Parathyroid adenoma (tissue), 2 donors: ENCODE results near the gene OGFOD2.

Source experiments
- H2AFZ ChIP-seq: fragments of 300-600 bp; sonication (generic); one replicate; pipeline ENCODE4 v1.7.0; 2017; ENCODE audit warnings: antibody characterized with exemption, mild to moderate bottlenecking
- H3K27ac ChIP-seq: fragments of 300-600 bp; sonication (generic); one replicate; pipeline ENCODE4 v1.7.0; 2017
- H3K27me3 ChIP-seq: fragments of 300-600 bp; sonication (generic); one replicate; pipeline ENCODE4 v1.7.0; 2017; ENCODE audit warnings: low read length; ENCODE audit not compliant: control insufficient read depth, insufficient read depth
- H3K36me3 ChIP-seq: fragments of 300-600 bp; sonication (generic); one replicate; pipeline ENCODE4 v1.7.0; 2017; ENCODE audit warnings: low read length; ENCODE audit not compliant: control insufficient read depth, insufficient read depth
- H3K4me1 ChIP-seq: fragments of 300-600 bp; sonication (generic); one replicate; pipeline ENCODE4 v1.7.0; 2017; ENCODE audit warnings: control low read depth
- H3K4me2 ChIP-seq: fragments of 300-600 bp; sonication (generic); one replicate; pipeline ENCODE4 v1.7.0; 2017; ENCODE audit warnings: low read length
- H3K4me3 ChIP-seq: fragments of 300-600 bp; sonication (generic); one replicate; pipeline ENCODE4 v1.7.0; 2017; ENCODE audit warnings: low read depth, low read length
- H3K79me2 ChIP-seq: fragments of 300-600 bp; sonication (generic); one replicate; pipeline ENCODE4 v1.7.0; 2017; ENCODE audit warnings: control low read depth
- H3K9ac ChIP-seq: fragments of 300-600 bp; sonication (generic); one replicate; pipeline ENCODE4 v1.7.0; 2017; ENCODE audit warnings: mild to moderate bottlenecking
- H3K9me3 ChIP-seq: fragments of 300-600 bp; sonication (generic); one replicate; pipeline ENCODE4 v1.7.0; 2017; ENCODE audit warnings: low read length; ENCODE audit not compliant: control insufficient read depth
- TF ChIP-seq, protein P1 (sequence below): fragments of 300-600 bp; sonication (generic); IDR thresholded peaks from one replicate; pipeline ENCODE4 v1.7.0; 2017; ENCODE audit warnings: antibody characterized with exemption, mild to moderate bottlenecking
- donor health status: primary hyperparathyroidism.

Gene OGFOD2

DNA sequence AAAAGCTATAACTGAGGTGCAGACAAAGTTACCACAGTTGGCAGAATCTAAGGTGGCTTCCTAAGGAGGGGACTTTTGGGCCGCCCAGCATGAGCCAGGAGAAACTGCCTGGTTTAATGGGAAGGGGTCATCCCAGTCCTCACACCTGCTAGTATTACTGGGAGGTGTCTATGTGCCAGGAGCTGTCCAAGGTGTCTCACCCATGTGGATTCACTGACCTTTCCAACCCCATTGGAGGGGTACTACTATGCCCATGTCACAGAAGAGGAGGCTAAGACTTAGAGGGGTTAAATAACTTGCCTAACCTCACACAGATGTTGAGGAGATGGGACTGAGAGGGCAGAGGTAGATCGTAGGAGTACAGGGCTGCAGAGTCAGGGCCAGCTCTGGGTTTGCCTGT lies 19.0 kb upstream of the OGFOD2 start:
- no peaks in the 10 kb centered on the region for H3K27me3 ChIP-seq
- no peak overlapping the region for H3K9ac ChIP-seq
- H2AFZ ChIP-seq = no peak overlapping the region
- no peak overlapping the region for H3K4me2 ChIP-seq
- no peak overlapping the region for H3K4me3 ChIP-seq
- H3K27ac ChIP-seq = no peak overlapping the region
- H3K4me1 ChIP-seq = no peaks in the 10 kb centered on the region
- H3K36me3 ChIP-seq = no peaks in the 10 kb centered on the region
- H3K79me2 ChIP-seq = peaks cover 6% of the 10 kb centered on the region
- TF ChIP-seq, protein P1, sequence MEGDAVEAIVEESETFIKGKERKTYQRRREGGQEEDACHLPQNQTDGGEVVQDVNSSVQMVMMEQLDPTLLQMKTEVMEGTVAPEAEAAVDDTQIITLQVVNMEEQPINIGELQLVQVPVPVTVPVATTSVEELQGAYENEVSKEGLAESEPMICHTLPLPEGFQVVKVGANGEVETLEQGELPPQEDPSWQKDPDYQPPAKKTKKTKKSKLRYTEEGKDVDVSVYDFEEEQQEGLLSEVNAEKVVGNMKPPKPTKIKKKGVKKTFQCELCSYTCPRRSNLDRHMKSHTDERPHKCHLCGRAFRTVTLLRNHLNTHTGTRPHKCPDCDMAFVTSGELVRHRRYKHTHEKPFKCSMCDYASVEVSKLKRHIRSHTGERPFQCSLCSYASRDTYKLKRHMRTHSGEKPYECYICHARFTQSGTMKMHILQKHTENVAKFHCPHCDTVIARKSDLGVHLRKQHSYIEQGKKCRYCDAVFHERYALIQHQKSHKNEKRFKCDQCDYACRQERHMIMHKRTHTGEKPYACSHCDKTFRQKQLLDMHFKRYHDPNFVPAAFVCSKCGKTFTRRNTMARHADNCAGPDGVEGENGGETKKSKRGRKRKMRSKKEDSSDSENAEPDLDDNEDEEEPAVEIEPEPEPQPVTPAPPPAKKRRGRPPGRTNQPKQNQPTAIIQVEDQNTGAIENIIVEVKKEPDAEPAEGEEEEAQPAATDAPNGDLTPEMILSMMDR = no peak
- no peaks in the 10 kb centered on the region for H3K9me3 ChIP-seq

DNA sequence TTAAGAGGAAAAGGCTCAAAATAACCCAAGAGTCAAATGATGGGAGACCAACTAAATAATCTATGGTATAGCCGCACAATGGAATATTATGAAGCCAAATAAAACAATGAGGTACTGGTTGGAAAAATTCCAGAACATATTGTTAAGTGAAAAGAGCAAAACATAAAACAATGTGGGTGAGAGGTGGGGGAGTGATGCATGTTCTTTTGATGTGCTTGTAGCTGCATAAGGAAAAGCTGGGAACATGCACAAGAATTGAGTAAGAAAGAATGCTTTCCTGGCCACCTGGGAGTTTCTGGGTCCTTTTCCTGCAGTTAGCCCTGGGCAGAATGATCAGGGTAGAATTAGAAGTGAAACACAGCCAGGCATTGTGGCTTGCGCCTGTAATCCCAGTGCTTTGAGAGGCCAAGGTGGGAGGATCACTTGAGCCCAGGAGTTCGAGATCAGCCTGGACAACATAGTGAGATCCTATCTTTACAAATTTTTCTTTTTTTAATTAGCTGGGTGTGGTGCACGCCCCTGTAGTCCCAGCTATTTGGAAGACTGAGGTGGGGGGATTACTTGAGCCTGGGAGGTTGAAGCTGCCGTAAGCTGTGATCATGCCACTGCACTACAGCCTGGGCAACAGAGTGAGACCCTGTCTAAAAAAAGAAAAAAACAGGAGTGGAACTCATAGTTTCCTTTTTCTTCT lies 16.7 kb upstream of the OGFOD2 start:
- peaks cover 4% of the 10 kb centered on the region for H3K79me2 ChIP-seq
- no peaks in the 10 kb centered on the region for H3K27me3 ChIP-seq
- TF ChIP-seq, protein P1 = no peak
- no peak overlapping the region for H3K4me3 ChIP-seq
- H3K9me3 ChIP-seq = no peaks in the 10 kb centered on the region
- H3K9ac ChIP-seq = no peak overlapping the region
- H3K27ac ChIP-seq = no peak overlapping the region
- peaks cover under 1% of the 10 kb centered on the region for H3K4me1 ChIP-seq
- no peak overlapping the region for H3K4me2 ChIP-seq
- H2AFZ ChIP-seq = no peak overlapping the region
- H3K36me3 ChIP-seq = no peaks in the 10 kb centered on the region

DNA sequence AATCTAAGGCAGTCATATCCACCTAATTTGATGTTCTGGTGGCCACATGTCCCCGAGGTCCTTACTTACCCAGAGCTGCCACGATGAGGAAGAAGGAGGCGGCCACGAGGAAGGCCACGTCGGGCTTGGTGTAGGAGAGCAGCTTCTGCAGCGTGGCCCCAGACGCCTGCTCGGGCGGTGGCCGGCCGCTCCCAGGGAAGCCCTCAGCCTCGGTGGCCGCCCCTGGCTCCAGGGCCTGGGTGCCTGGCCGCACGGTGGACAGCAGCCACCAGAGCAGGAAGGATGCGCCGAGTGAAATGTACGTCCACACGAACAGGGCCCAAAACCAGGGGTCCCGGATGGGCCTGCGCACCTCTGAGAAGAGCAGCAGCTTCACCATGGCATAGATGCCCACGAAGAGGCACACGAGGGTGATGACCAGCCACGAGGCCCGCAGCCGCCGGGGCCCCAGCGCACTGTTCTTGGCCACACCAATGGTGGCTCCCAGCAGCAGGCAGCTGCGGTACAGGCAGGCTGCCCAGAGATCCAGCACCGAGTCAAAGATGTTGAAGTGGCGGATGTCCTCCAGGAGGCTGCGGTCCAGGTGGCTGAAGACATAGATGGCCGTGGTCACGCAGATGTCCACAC lies 15.4 kb upstream of the OGFOD2 start:
- H3K36me3 ChIP-seq = no peaks in the 10 kb centered on the region
- H3K4me3 ChIP-seq = no peak overlapping the region
- no peak overlapping the region for H2AFZ ChIP-seq
- H3K4me1 ChIP-seq = peaks cover 12% of the 10 kb centered on the region
- TF ChIP-seq, protein P1 = no peak
- no peak overlapping the region for H3K27ac ChIP-seq
- peaks cover 9% of the 10 kb centered on the region for H3K79me2 ChIP-seq
- no peak overlapping the region for H3K9ac ChIP-seq
- no peaks in the 10 kb centered on the region for H3K9me3 ChIP-seq
- H3K27me3 ChIP-seq = no peaks in the 10 kb centered on the region
- no peak overlapping the region for H3K4me2 ChIP-seq

DNA sequence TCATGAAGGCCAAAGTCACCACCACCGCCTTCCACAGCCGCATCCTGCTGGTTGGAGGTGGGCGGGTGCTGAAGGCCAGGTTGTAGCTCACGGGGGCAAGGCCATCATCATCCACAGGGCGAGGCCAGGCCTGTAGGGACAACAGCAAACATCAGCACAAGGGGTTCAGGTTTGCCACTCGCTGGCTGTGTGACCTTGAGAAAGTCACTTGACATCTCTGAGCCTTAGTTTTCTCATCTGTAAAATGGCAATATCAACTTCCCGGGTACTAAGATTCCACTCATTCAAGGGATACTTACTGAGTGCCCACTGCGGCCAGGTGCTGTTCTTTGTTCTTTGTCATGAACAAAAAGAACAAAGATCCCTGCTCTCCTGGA lies 14.9 kb upstream of the OGFOD2 start:
- Histone ChIP-seq H3K27ac (no peak overlapping the region), H3K4me1 (peaks cover 13% of the 10 kb centered on the region), H3K4me3 (no peak overlapping the region), H3K9me3 (no peaks in the 10 kb centered on the region), H3K9ac (no peak overlapping the region), H3K79me2 (peaks cover 9% of the 10 kb centered on the region), H3K36me3 (no peaks in the 10 kb centered on the region), H2AFZ (no peak overlapping the region), H3K27me3 (no peaks in the 10 kb centered on the region), H3K4me2 (no peak overlapping the region)
- TF ChIP-seq, protein P1 = no peak
